HEK293T (cell line): ENCODE data around the gene ZNF205.

Experiments
- BHLHE40 ChIP-seq: fragments of 450-650 bp; IDR thresholded peaks from 2 replicates; pipeline ENCODE4 v1.6.1; 2016; ENCODE audit warnings: mild to moderate bottlenecking, moderate library complexity, borderline replicate concordance
- ELF4 ChIP-seq: fragments of 450-650 bp; IDR thresholded peaks from 2 replicates; pipeline ENCODE4 v1.6.1; 2017; ENCODE audit warnings: antibody characterized with exemption
- HDGF ChIP-seq: fragments of 450-650 bp; IDR thresholded peaks from 2 replicates; pipeline ENCODE4 v1.6.1; 2017; ENCODE audit warnings: antibody characterized with exemption, borderline replicate concordance
- NFRKB ChIP-seq: fragments of 450-650 bp; IDR thresholded peaks from 2 replicates; pipeline ENCODE4 v1.6.1; 2016; ENCODE audit warnings: mild to moderate bottlenecking, moderate library complexity
- SP1 ChIP-seq: fragments of 450-650 bp; IDR thresholded peaks from 2 replicates; pipeline ENCODE4 v1.6.1; 2017
- SUZ12 ChIP-seq: fragments of 450-650 bp; IDR thresholded peaks from 2 replicates; pipeline ENCODE4 v1.6.1; 2016; ENCODE audit warnings: mild to moderate bottlenecking
- TF ChIP-seq, protein P1 (sequence below): fragments of 450-650 bp; IDR thresholded peaks from 2 replicates; pipeline ENCODE4 v1.6.1; 2016

DNA sequence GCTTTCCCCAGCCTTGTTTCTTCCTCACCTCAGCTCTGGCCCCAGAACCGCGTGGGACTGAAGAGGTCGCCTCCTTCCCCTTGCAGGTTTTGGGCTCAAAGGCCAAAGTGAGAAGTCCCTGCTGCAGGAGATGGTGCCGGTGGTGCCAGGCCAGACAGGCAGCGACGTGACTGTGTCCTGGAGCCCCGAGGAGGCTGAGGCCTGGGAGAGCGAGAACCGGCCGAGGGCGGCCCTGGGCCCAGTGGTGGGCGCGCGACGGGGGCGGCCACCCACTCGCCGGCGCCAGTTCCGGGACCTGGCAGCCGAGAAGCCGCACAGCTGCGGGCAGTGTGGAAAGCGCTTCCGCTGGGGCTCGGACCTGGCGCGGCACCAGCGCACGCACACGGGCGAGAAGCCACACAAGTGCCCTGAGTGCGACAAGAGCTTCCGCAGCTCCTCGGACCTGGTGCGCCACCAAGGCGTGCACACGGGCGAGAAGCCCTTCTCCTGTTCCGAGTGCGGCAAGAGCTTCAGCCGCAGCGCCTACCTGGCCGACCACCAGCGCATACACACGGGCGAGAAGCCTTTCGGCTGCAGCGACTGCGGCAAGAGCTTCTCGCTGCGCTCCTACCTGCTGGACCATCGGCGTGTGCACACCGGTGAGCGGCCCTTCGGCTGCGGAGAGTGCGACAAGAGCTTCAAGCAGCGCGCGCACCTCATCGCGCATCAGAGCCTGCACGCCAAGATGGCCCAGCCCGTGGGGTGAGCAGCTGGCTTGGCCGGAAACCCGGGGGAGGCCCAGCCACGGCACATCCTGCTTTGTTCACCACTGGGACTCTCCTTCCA, 28.4 kb downstream of the ZNF205 start:
- TF ChIP-seq BHLHE40 (no peak), HDGF (no peak), SP1 (no peak), SUZ12 (no peak), ELF4 (no peak), NFRKB (no peak)
- TF ChIP-seq, protein P1, sequence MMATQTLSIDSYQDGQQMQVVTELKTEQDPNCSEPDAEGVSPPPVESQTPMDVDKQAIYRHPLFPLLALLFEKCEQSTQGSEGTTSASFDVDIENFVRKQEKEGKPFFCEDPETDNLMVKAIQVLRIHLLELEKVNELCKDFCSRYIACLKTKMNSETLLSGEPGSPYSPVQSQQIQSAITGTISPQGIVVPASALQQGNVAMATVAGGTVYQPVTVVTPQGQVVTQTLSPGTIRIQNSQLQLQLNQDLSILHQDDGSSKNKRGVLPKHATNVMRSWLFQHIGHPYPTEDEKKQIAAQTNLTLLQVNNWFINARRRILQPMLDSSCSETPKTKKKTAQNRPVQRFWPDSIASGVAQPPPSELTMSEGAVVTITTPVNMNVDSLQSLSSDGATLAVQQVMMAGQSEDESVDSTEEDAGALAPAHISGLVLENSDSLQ, result no peak
